Muscle of leg (tissue), 11 donors: ENCODE measurements around the gene BRD1. TPM values are rescaled to one million over a fixed set of nuclear protein-coding genes. Genes with fewer than 3 reads are reported as not detected.

ENCODE experiments used
- DNase-seq: peaks from one replicate; pipeline ENCODE4 v3.0.0; 2013
- H3K27ac ChIP-seq: one replicate; pipeline ENCODE4 v1.5.1; 2013; ENCODE audit warnings: mild to moderate bottlenecking, low read length, control low read depth
- H3K27me3 ChIP-seq: one replicate; pipeline ENCODE4 v1.6.1; 2013; ENCODE audit warnings: low read length; ENCODE audit not compliant: control insufficient read depth, insufficient read depth
- H3K36me3 ChIP-seq: one replicate; pipeline ENCODE4 v1.6.1; 2013; ENCODE audit warnings: low read length; ENCODE audit not compliant: control insufficient read depth, insufficient read depth
- H3K4me1 ChIP-seq: one replicate; pipeline ENCODE4 v1.6.1; 2013; ENCODE audit warnings: low read length; ENCODE audit not compliant: control insufficient read depth, insufficient read depth
- H3K4me3 ChIP-seq: one replicate; pipeline ENCODE4 v1.5.1; 2013; ENCODE audit warnings: low read length, control low read depth
- H3K9me3 ChIP-seq: replicated peaks from 2 replicates; pipeline ENCODE4 v1.6.1; 2013; ENCODE audit warnings: low read depth, low read length; ENCODE audit not compliant: control insufficient read depth
- WGBS: methylation state at CpG from one replicate; pipeline ENCODE4 v1.1.5; 2013; ENCODE audit warnings: missing lambda C conversion rate; ENCODE audit not compliant: insufficient coverage; 5-methylcytosine and 5-hydroxymethylcytosine counted together
- polyA plus RNA-seq, 8 donors: library from polyadenylated mRNA; unstranded; fragments of 120-200 nt; gene quantifications; one replicate each; pipeline versions ENCODE4 v1.2.1 to v1.2.3, GENCODE V29; 2013; ENCODE audit warnings: inconsistent platforms in 1 of 8, low replicate concordance in 1 of 8; ENCODE audit not compliant: insufficient read length in 8 of 8, insufficient read depth in 1 of 8
- total RNA-seq: library from RNA; stranded (reverse); fragments of 120-200 nt; gene quantifications from one replicate; pipeline ENCODE4 v1.2.4, GENCODE V29; 2013

BRD1 gene
- total and polyA plus RNA-seq, 9 donors = 19.4 to 35.3 (median 26.7) TPM

GRCh38 chr22:49845666-49846459, 18.2 kb upstream of the BRD1 start:
- no peaks in the 10 kb centered on the region for H3K9me3 ChIP-seq
- DNase-seq = no peak
- H3K4me3 ChIP-seq = no peak overlapping the region
- peaks cover 72% of the 10 kb centered on the region for H3K27me3 ChIP-seq
- 66% methylated on average over 12 of the region's 19 CpGs for WGBS
- no peak overlapping the region for H3K27ac ChIP-seq
- peaks cover 10% of the 10 kb centered on the region for H3K4me1 ChIP-seq
- H3K36me3 ChIP-seq = no peaks in the 10 kb centered on the region

- Histone ChIP-seq H3K4me3 (no peak overlapping the region), H3K27me3 (peaks cover 66% of the 10 kb centered on the region), H3K4me1 (peaks cover 10% of the 10 kb centered on the region), H3K27ac (no peak overlapping the region), H3K36me3 (no peaks in the 10 kb centered on the region), H3K9me3 (no peaks in the 10 kb centered on the region)
- WGBS = 80% methylated on average over 5 of the region's 16 CpGs
- no peak for DNase-seq
Measured at GRCh38 chr22:49845241-49845640, 17.6 kb upstream of the BRD1 start.

GRCh38 chr22:49838771-49839717, 11.4 kb upstream of the BRD1 start:
- Histone ChIP-seq H3K27ac (no peak overlapping the region), H3K4me1 (no peaks in the 10 kb centered on the region), H3K9me3 (no peaks in the 10 kb centered on the region), H3K27me3 (peaks cover 28% of the 10 kb centered on the region), H3K36me3 (no peaks in the 10 kb centered on the region), H3K4me3 (no peak overlapping the region)
- WGBS = 67% methylated on average over 9 of the region's 29 CpGs
- no peak for DNase-seq

- Histone ChIP-seq H3K4me1 (peaks cover 3% of the 10 kb centered on the region), H3K4me3 (no peak overlapping the region), H3K27ac (no peak overlapping the region), H3K36me3 (no peaks in the 10 kb centered on the region), H3K27me3 (peaks cover 22% of the 10 kb centered on the region), H3K9me3 (no peaks in the 10 kb centered on the region)
- WGBS = 76% methylated on average over 7 of the region's 11 CpGs
- no peak for DNase-seq
Measured at GRCh38 chr22:49833340-49834007, 5.8 kb upstream of the BRD1 start.

GRCh38 chr22:49829044-49829853, 1.6 kb upstream of the BRD1 start:
- Histone ChIP-seq H3K27me3 (peaks cover 8% of the 10 kb centered on the region), H3K9me3 (no peaks in the 10 kb centered on the region), H3K36me3 (peaks cover 8% of the 10 kb centered on the region), H3K4me3 (no peak overlapping the region), H3K4me1 (peaks cover 28% of the 10 kb centered on the region), H3K27ac (no peak overlapping the region)
- no peak for DNase-seq
- WGBS = 90% methylated on average over 2 of the region's 17 CpGs

- Histone ChIP-seq H3K9me3 (no peaks in the 10 kb centered on the region), H3K27me3 (peaks cover 6% of the 10 kb centered on the region), H3K4me1 (peaks cover 28% of the 10 kb centered on the region), H3K36me3 (peaks cover 14% of the 10 kb centered on the region), H3K4me3 (no peak overlapping the region), H3K27ac (no peak overlapping the region)
- no peak for DNase-seq
- 88% methylated on average over 9 of the region's 14 CpGs for WGBS
Measured at GRCh38 chr22:49828599-49828965, 909 bp upstream of the BRD1 start.

GRCh38 chr22:49827271-49827852, 311 bp downstream of the BRD1 start:
- Histone ChIP-seq H3K4me3 (peak overlapping the region; percentile 68), H3K4me1 (peaks cover 28% of the 10 kb centered on the region), H3K9me3 (no peaks in the 10 kb centered on the region), H3K27me3 (peaks cover 2% of the 10 kb centered on the region), H3K27ac (peak overlapping the region; percentile 55), H3K36me3 (peaks cover 26% of the 10 kb centered on the region)
- under 1% methylated on average over 110 of the region's 110 CpGs for WGBS
- peak; percentile 48 for DNase-seq

- under 1% methylated on average over 86 of the region's 86 CpGs for WGBS
- Histone ChIP-seq H3K4me3 (peak overlapping the region; percentile 68), H3K27ac (peak overlapping the region; percentile 55), H3K9me3 (no peaks in the 10 kb centered on the region), H3K27me3 (peaks cover 2% of the 10 kb centered on the region), H3K36me3 (peaks cover 31% of the 10 kb centered on the region), H3K4me1 (peaks cover 28% of the 10 kb centered on the region)
- DNase-seq = peak; percentile 74
Measured at GRCh38 chr22:49826603-49827270, 936 bp downstream of the BRD1 start.
